Measurements from ENCODE around the gene C10orf105.

C10orf105 gene

DNA sequence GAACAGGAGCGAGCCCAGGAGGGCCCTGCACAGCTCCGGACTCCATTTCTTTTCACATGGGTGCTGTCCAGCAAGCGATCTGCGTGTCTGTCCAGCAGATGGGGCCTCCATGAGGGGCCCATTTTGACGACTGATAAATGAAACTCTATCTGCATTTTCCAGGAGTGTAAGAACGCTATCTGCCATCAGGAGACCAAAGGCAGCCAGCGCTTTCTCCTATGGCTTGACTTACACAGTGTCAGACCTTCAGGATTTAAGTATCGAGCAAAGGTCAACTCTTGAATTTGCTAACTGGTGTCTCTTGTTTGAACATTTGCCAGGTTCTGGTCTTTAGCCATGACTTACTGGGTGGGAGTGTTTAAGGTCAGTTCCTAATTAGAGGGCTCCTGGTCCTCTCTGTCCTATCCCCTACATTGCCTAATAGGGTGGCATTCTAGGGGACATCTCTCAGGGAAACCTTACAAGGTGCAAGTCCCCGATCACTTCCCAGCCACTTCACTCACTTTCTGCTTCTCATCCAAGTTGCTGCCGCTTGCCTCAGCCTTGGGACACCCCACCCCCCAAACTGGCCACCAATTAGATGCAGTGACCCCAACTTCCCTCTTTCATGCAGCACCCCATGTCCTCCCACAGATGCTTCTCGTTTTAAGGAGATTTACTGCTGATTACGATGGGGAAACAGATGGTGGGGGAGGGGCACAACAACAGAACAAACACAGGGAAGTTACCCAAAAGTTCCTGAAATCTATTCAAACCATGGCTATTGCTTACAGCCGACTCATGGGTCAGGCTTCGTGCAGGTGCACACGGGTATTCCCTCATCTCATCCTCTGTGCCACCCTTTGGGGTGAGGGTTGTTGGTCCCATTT lies 33.7 kb upstream of the C10orf105 start:
- Histone ChIP-seq H3K27ac (no peak overlapping the region), H3K4me3 (no peak overlapping the region), H3K36me3 (ENCODE audit: insufficient read depth, low read length) (no peaks in the 10 kb centered on the region), H3K9ac (ENCODE audit: insufficient read length) (no peak overlapping the region), H3K9me3 (ENCODE audit: low read depth, low read length) (no peaks in the 10 kb centered on the region)
- DNase-seq (ENCODE audit: low read depth, low spot score): no peak
- no peak for TF ChIP-seq EZH2 (IDR thresholded peaks at IDR 0.05)

DNA sequence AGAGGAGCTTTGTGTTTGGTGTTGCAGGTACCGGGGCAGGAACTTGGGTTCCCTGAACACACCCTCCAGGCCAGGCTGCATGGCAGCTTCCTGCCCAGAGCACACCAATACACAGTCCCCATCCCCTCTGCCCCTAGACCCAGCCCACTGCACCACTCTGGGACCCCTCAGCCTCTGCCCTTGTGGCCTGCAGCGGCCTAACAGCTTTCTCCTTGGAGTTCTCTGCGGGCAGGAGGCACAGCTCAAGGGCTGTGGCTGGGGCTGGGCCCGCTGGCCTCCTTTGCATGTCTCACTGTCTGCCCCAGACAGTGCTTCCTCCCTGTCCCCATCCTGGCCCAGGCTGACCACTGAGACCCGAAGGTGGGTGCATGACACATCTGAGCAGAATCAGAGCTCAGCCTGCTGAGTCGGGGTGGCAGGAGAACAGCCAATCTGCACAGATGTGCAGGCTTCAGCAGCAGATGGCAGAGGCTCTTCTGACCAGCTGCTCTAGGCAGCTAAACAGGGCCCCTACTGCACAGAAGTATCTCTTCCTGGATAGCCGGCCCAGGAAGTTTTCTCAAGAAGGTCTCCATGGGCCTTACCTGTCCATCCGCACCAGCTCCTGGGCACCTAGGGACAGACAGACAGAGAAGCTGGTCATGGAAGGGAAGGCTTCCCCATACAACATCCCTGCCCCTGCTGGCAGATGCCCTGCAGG lies 33.0 kb upstream of the C10orf105 start:
- Histone ChIP-seq H3K9me3 (ENCODE audit: low read depth, low read length) (no peaks in the 10 kb centered on the region), H3K4me3 (no peak overlapping the region), H3K27ac (no peak overlapping the region), H3K36me3 (ENCODE audit: insufficient read depth, low read length) (no peaks in the 10 kb centered on the region), H3K9ac (ENCODE audit: insufficient read length) (no peak overlapping the region)
- TF ChIP-seq FOXP2 (optimal IDR thresholded peaks at IDR 0.05; ENCODE audit: control extremely low read depth, extremely low read length, insufficient read depth): no peak
- TF ChIP-seq EZH2 (IDR thresholded peaks at IDR 0.05): no peak
- TF ChIP-seq POLR2AphosphoS5 (IDR thresholded peaks at IDR 0.05; ENCODE audit: borderline replicate concordance, low read depth, low read length): no peak
- DNase-seq (ENCODE audit: low read depth, low spot score): no peak

GRCh38 chr10:71751515-71752224 lies 32.1 kb upstream of the C10orf105 start:
- Histone ChIP-seq H3K36me3 (ENCODE audit: insufficient read depth, low read length) (no peaks in the 10 kb centered on the region), H3K9me3 (ENCODE audit: low read depth, low read length) (no peaks in the 10 kb centered on the region), H3K9ac (ENCODE audit: insufficient read length) (no peak overlapping the region), H3K27ac (no peak overlapping the region), H3K4me3 (no peak overlapping the region)
- DNase-seq (ENCODE audit: low read depth, low spot score): no peak
- TF ChIP-seq POLR2AphosphoS5 (IDR thresholded peaks at IDR 0.05; ENCODE audit: borderline replicate concordance, low read depth, low read length) (no peak), EZH2 (IDR thresholded peaks at IDR 0.05) (no peak), FOXP2 (optimal IDR thresholded peaks at IDR 0.05; ENCODE audit: control extremely low read depth, extremely low read length, insufficient read depth) (no peak)

DNA sequence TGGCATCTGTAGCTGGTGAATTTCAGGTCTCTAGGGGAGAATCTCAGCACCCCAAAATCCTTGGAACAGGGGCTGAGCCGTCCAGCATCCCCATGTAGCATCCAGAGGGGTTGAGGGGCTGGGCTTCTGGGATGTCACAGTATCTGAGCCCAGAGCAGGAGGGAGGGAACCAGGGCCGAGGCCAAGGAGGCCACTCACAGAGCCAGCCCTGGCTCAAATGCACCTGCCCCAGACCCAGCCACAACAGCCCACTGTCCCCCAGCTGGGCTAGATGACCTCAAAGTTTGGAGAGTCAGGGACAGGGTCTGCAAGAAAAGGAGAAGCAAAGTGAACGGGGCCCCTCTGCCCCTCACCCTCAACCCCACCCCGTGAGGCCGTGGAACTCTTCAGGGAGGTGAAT lies 31.4 kb upstream of the C10orf105 start:
- no peak for DNase-seq (ENCODE audit: low read depth, low spot score)
- no peak for TF ChIP-seq POLR2AphosphoS5 (IDR thresholded peaks at IDR 0.05; ENCODE audit: borderline replicate concordance, low read depth, low read length)
- TF ChIP-seq FOXP2 (optimal IDR thresholded peaks at IDR 0.05; ENCODE audit: control extremely low read depth, extremely low read length, insufficient read depth): no peak
- TF ChIP-seq EZH2 (IDR thresholded peaks at IDR 0.05): no peak
- Histone ChIP-seq H3K27ac (no peak overlapping the region), H3K9me3 (ENCODE audit: low read depth, low read length) (no peaks in the 10 kb centered on the region), H3K36me3 (ENCODE audit: insufficient read depth, low read length) (no peaks in the 10 kb centered on the region), H3K4me3 (no peak overlapping the region), H3K9ac (ENCODE audit: insufficient read length) (no peak overlapping the region)

DNA sequence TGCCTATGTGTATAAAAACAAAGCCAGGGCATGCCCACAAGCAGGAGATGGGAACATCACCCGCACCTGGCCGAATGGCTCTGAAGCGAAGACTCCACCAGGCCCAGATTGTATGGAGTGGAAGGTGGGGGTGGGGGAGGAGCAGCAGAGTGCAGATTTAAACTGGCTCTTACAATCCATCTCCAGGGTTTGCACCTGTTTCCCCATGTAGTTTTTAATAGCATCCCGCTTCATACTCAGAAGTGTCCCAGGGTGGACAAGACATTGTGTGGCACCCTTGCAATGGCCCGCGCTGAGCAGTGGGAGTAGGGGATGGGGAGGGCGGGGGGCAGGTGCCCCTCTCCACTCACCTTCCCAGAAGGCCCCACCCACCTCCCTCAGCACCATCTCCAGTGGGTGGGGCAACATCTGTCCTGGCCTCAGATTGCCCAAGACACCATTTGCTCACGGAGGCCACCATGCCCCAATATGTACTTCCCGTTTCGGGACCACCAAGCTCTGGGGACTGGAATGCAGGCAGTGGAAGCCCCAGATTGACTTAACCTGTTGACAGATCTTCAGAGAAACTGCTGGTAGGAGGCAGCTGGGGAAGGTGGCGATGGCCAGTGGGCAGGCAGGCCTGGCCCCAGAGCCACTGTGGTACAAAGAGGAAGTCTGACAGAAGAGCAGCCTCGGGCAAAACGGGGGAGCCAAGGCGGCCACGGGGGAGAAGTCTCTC lies 30.7 kb upstream of the C10orf105 start:
- TF ChIP-seq FOXP2 (optimal IDR thresholded peaks at IDR 0.05; ENCODE audit: control extremely low read depth, extremely low read length, insufficient read depth) (no peak), EZH2 (IDR thresholded peaks at IDR 0.05) (no peak), POLR2AphosphoS5 (IDR thresholded peaks at IDR 0.05; ENCODE audit: borderline replicate concordance, low read depth, low read length) (no peak)
- Histone ChIP-seq H3K9ac (ENCODE audit: insufficient read length) (no peak overlapping the region), H3K4me3 (no peak overlapping the region), H3K9me3 (ENCODE audit: low read depth, low read length) (no peaks in the 10 kb centered on the region), H3K36me3 (ENCODE audit: insufficient read depth, low read length) (no peaks in the 10 kb centered on the region), H3K27ac (no peak overlapping the region)
- no peak for DNase-seq (ENCODE audit: low read depth, low spot score)

DNA sequence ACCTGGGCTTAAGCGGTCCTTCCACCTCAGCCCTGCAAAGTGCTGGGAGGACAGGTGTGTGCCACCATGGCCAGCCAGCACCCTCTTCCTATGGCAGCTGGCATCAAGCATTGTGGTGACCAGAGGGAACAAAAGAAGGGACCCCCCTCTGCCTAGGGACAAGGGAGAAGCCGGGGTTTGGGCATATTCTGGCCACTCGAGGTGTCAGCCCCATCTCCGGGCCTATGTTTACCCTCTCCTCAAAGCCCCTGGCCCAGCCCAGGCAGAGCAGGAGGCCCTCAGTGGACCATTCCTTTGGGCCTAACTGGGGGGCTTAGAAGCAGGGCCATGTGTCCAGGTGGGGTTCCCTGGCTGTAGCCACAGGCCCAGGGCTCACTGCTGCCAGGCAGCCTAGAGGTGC lies 29.8 kb upstream of the C10orf105 start:
- no peaks in the 10 kb centered on the region for H3K36me3 ChIP-seq (ENCODE audit: insufficient read depth, low read length)
- no peak for DNase-seq (ENCODE audit: low read depth, low spot score)
- H3K4me3 ChIP-seq: no peak overlapping the region
- TF ChIP-seq POLR2AphosphoS5 (IDR thresholded peaks at IDR 0.05; ENCODE audit: borderline replicate concordance, low read depth, low read length) (no peak), FOXP2 (optimal IDR thresholded peaks at IDR 0.05; ENCODE audit: control extremely low read depth, extremely low read length, insufficient read depth) (no peak), EZH2 (IDR thresholded peaks at IDR 0.05) (no peak)
- no peaks in the 10 kb centered on the region for H3K9me3 ChIP-seq (ENCODE audit: low read depth, low read length)
- no peak overlapping the region for H3K27ac ChIP-seq
- H3K9ac ChIP-seq (ENCODE audit: insufficient read length): no peak overlapping the region

DNA sequence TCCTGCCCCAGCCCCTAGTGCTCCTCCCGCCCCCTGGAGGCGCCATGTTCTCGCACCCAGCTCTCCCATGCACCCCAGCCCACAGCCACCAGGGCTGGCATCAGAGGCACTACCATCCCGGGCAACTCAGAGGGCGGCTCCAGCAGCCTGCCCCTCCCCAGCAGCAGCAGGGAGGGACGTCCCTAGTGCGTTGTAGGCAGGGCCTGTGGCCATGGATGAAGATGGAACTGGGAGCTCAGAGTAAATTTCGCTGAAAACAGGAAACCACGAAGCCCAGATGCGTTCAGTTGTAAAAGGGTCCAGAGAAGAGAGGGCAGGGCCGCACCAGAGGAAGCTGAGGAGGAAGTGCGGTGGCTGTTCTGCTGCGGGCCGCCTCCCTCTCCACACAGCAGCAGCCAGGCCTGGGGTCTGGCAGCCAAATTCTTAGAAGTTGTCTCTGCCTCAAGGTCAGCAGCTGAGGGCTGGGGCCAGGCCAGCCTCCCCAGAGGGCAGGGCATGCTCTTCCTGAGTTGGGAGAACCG lies 29.2 kb upstream of the C10orf105 start:
- Histone ChIP-seq H3K27ac (no peak overlapping the region), H3K9me3 (ENCODE audit: low read depth, low read length) (no peaks in the 10 kb centered on the region), H3K9ac (ENCODE audit: insufficient read length) (no peak overlapping the region), H3K36me3 (ENCODE audit: insufficient read depth, low read length) (no peaks in the 10 kb centered on the region), H3K4me3 (no peak overlapping the region)
- no peak for TF ChIP-seq EZH2 (IDR thresholded peaks at IDR 0.05)
- no peak for TF ChIP-seq POLR2AphosphoS5 (IDR thresholded peaks at IDR 0.05; ENCODE audit: borderline replicate concordance, low read depth, low read length)
- TF ChIP-seq FOXP2 (optimal IDR thresholded peaks at IDR 0.05; ENCODE audit: control extremely low read depth, extremely low read length, insufficient read depth): no peak
- no peak for DNase-seq (ENCODE audit: low read depth, low spot score)

Data from SK-N-MC (cell line).